CD4-positive, alpha-beta T cell treated with Interleukin-15 for 4 hours (primary cell): ENCODE results near the gene ARHGEF3.

Experiments used
- DNase-seq: peaks from one replicate; pipeline ENCODE4 v3.0.0-alpha.2; 2020; ENCODE audit warnings: low spot score

The ARHGEF3 gene, protein sequence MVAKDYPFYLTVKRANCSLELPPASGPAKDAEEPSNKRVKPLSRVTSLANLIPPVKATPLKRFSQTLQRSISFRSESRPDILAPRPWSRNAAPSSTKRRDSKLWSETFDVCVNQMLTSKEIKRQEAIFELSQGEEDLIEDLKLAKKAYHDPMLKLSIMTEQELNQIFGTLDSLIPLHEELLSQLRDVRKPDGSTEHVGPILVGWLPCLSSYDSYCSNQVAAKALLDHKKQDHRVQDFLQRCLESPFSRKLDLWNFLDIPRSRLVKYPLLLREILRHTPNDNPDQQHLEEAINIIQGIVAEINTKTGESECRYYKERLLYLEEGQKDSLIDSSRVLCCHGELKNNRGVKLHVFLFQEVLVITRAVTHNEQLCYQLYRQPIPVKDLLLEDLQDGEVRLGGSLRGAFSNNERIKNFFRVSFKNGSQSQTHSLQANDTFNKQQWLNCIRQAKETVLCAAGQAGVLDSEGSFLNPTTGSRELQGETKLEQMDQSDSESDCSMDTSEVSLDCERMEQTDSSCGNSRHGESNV

DNA sequence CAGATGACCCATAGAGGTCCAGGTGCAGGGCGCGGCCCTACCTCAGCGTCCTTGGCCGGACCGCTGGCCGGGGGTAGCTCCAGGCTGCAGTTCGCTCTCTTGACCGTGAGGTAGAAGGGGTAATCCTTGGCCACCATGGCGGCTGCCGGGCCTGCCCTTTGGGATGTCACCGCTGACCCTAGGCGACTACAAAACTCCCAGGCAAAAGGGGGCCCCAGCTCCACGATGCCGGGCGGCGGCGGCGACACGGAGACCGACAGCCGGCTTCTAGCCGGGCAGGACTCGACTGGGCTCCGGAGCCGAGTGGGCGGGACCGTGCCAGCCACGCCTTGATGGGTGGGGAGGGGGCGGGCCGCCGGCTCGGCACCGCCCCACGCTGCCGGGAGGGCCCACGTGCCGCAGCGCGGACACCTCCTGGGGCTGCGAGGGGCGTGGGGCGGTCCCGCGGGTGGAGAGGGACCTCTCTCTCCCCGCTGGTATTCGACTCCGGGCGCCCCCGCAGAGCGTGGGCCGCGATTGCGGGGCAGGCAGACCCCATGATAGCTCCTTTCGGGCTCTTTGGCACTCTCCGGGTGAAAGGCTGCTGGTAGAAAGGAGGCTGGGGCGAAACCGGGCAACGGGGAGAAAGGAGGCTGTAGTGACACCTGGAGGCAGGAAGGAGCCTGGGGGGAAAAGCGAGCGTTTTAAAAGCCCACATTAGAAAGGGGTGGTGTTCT, at the start of gene ARHGEF3:
TSS of gene ARHGEF3 (minus strand) at position 288 of the 716 bp plus-strand sequence. CDS start at position 137, 151 bp downstream.
- DNase-seq = peak; percentile 89

DNA sequence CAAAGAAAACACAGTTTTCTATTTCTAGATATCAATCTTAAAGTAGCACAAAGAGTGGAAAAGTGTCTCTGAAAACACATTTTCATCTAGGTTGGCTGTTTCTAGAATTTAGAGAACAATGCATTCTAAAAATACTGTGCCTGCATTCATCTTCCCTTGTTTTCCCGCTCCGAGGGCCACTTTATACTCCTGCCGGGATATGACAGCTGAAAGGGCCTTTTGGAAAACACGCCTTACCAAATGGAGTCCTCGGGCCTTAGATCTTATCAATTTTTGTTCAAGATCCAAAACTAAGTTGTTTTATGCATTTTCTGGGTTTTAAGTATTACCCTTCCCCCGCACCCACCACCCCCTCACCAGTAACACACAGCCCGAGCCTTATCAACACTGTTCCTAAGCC, 47.9 kb upstream of the ARHGEF3 start:
- no peak for DNase-seq

DNA sequence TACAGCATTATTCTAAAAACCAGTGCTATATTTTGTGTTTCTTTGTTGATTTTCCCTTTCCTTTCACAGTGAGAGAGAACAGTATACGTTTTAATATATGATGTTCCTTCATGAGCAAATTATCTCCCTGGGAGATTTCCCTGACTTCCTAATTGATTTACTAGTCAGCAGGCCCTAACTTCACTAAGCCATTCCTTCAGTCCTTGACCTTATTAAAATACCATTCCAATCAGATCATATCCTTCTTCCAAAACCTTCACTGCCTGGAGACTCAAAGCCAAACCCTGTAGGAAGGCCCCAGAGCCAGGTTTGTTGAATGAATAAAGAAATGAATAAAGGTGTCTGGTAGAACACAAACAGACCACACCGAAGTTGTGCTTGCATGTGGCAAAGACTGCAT, 43.8 kb upstream of the ARHGEF3 start:
- no peak for DNase-seq

DNA sequence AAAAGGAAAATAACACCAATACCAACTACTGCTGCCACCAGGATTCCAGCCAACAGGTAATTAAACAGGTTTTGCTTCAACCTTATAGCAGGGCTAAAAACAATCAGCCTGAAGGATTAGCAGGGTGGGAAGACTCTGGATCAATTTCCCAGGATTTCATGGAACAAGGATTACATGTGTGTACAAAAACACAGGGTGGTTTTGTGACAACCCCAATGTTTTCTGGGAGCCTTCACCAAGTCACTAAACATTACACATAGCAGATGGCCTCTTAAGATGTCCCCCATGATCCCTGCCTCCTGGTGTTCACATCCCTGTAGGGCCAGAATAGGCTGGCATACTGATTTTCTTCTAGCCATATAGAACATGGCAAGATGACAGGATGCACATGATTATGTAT, 42.8 kb upstream of the ARHGEF3 start:
- no peak for DNase-seq

DNA sequence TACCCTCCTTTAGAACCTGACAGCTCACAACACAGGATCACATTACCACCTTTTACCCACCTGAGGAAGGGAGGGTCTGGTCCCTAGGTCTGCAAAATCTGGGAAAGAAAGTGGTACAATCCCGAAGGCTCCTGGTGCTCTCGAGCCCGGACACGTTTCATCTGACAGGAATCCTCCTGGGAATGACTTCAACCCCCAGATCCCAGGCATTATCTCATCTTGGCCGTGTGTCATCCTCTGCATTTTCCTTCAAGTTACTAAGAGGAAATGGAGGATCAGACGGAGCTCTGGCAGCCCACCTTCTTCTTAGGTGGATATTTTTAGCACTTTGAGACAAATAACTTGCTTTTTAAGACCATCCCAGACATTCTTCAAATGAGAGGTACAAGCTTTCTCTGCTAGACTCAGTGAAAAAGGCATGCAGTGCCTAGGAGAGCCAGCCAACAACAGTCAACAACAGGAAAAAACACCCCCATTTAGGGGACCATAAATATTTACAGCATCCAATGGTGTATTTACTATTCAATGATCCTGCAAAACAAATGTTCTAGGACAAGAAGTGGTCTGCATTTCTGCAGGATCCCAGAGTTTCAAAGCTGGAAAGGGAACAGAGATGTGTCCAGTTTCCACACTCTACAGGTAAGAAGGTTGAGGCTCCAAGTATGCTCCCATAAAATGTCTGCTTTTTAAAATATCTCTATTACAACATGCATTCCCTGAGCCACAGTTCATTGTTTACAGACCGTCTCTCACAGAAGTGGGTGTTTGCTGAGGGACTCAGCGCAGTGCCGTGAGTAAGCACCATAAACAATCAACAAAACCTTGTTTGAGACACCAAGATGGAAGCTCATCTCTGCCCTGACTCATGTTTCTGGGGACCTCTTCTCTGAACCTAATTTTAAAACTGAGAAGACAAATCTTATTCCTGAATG, 38.3 kb upstream of the ARHGEF3 start:
- DNase-seq = no peak

DNA sequence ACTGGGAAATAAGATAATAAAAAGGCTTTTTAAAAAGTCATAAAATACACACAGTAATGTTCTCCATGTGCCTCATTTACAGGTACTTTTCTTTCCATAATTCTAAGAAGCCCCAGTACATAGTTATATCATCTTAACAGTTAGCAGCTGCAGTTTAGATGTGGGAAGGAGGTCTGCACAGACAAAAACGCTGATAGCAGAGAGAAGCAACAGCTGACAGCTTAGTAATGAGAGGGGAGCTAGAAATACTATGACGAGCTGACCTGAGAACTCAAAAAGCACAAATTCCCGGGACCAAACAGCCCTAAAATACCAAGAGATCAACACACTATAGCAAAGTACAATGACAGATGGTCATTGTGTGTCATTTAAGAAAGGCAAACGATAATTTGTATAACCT, 36.7 kb upstream of the ARHGEF3 start:
- DNase-seq = no peak

DNA sequence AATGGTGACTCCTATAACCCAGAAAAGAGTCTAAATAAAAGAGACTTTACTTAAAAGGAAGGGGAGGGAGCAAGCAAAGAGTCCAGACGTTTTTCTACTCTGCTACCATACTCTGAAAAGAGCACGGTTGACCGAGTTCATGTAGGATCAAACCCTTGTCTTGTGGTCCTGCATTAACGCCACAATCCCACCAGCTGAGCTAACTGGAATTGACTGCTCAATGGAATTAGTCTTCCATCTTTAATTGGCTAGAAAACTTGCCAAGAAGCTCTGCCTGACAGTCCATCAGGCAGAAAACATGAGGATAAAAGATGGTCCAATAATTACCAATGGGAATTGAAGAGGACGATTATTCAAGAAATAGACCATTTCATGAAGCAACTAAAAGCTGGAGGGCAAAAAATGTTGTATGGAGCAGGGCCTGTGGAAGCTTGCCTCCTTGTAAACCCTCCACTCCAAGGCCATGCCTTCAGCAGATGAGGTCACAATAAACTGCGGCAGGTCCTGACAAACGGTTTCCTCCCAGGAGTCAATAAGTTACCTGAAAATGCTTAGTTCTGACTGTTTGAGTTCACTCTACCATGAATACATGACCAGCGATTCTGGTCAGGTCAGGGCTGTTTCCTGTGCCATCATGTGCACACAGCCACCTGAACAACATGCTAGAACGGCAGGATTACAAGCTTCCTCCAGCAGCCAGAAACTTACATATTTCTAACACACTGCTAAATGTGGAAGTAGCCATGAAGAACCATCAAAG, 35.6 kb upstream of the ARHGEF3 start:
- DNase-seq = no peak

DNA sequence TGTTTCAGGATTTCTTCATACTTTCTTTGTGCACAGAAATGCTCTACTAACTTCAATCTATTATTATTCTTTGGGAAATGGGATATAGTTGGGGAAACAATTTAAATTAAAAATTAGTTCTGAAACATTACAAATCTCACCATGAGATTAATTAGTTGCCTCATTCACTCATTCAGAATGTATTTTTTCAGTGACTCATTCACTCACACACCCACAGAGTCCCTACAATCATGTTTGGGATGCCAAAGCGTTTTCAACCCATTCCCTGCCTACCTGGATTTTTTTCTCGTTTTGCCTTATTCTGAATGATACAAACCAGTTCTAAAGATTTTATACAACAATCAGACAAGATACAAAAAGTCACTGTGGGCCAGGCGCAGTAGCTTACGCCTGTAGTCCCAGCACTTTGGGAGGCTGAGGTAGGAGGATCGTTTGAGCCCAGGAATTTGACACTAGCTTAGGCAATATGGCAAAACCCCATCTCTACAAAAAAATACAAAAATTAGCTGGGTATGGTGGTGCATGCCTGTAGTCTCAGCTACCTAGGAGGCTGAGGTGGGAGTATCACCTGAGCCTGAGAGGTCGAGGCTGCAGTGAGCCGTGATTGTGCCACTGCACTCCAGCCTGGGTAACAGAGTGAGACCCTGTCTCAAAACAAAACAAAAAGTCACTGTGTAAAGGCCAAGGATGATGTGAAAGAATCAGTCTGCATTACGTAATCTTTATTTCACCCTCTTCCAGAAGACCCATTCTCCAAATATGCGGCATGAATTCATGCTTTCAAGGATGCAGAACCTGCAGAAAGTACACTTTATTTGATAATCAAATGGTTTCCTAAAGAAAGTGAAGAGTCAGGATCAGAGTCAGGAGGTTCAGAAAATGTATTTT, 34.8 kb upstream of the ARHGEF3 start:
- no peak for DNase-seq

DNA sequence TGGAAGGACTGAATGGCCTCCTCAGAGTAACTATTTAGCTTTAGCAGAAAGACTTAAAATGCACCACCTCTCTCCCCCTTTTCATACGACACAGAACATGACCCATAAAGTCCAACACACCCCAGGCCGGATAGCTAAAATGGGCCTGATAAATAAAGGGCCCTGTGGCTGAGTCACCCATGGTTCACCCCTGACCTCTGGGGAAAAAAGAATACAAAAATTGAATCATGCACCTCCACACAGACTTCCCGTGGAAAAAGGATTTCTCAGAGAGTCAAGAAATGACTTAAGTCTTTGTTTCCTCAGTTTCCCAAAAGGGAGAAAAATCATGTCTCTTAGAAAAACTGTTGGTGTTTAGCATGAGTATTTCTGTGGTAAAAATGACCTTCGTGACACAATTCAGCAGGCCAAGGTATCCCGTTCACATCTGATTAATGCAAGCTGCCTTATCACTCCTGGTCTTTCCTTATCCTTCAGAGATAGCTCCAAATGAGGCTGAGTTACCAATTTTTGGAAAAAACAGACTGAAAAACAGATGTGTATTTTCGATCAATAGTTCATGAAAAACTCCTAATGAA, 34.0 kb upstream of the ARHGEF3 start:
- no peak for DNase-seq

DNA sequence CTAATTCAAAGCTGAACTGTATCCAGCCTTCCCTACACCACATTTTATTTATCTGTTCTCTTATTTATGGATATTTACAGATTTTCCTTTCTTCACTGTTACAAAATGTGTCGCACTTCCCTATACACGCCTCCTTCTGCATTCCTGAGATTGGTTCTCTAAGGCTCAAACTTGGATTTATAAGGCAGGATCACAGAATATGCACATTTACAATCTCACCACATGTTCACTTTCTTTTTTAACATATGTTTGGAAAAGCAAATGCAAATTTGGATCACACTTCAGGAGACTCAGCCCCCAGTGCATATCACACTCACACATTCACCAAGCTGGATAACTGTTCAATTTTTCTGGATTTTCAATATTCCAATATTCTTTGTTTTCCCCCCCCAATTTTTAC, 31.8 kb upstream of the ARHGEF3 start:
- no peak for DNase-seq

DNA sequence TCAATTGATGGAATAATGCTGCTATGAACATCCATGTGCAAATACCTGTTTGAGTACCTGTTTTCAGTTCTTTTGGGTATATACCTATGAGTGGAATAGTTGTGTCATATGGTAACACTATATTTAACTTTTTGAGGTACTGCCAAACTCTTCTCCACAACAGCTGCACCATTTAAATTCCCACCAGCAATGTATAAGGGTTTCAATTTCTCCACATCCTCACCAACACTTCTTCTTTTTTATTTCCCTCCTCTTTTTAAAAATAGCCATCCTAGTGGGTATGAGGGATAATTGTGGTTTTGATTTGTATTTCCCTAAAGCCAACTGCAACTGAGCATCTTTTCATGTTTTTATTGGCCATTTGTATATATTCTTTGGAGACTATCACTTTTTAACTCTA, 31.3 kb upstream of the ARHGEF3 start:
- no peak for DNase-seq

DNA sequence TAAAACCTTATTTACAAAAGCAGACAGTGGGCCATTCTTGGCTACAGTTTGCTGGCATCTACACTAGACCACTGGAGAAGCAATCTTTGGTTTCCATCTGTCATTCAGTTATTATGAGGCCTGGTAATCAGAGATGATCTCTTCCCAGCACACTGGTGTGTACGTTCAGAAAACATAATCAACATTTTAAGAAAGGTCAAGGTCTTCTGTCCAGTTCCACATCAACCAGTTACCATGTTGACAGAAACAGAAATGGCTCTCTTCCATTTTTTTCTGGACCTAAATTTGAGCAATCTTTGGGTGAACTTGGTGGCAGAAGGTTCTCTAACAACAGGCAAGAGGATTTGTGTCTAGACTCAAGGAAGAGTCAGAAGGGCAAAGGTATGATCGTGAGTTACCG, 29.8 kb upstream of the ARHGEF3 start:
- no peak for DNase-seq

DNA sequence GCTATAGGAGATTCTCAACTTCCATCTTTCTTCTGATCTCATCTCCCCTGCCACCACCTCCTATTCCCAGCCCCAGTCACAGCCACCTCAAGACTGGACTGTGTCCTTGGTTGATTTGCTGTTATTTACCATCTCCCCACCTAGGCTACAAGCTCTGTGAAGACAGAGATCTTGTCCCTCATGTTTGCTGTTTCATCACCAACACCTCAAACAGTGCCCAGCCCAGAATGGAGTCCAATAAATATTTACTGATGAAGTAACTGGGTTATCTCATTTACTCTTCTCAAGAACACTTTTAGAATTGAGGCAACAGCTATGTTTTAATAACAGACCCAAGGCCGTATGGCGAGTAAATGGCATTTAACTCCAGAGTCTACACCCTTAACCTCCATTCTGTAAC, 29.1 kb upstream of the ARHGEF3 start:
- no peak for DNase-seq

DNA sequence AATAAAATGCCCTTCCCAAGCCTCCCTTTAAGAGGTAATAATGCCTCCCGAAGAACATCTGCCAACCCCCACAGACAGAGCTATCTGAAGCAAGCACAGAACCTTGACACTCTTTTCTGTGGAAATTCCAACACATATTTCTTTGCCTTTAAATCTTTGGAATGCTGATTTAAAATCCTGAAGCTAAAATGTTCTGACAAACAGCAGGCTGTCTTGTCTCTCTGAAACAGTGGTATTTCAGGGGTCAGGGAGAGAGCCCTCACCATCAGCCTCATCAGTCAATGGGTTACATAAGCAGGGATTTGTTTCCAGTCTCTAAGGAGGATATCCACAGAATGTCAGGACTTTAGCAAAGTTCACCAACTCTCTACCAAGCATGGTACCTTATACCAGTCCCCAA, 27.8 kb upstream of the ARHGEF3 start:
- DNase-seq = no peak

DNA sequence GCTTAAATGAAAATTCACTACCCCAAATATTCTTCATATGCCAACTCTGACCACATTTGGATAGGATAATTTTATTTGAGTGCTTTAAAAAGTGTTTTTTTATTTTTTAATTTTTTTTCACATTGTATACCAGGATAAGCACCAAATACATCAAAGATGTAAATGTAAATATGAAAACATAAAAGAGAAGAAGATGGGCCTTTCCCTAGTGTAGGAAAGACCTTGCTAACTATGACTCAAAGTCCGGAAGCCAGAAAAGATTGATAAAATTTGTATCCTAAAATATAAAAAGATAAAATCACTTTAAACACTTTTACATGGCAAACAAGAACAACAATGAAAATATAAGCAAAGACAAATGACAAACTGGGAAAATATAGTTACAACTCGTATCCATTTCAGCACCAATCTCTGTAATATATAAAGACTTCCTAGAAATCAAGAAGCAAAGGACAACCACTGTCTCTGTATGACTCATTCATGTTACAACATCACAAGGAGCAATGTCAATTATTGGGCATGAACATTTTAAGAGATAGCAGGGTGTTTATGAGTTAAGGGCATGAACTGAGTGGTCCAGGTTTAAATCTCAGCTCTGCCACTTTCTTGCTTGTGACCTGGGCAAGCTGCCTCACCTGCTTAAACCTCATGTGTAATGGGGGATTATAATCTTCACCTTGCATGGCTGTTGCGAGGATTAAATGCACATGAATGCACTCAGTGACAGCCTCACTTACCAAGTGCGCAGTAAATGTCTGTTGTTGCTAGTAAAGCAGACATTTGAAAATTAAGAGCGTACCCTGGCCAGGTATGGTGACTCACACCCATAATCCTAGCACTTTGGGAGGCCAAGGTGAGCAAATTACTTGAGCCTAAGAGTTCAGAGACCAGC, 25.3 kb upstream of the ARHGEF3 start:
- peak; percentile 23 for DNase-seq

DNA sequence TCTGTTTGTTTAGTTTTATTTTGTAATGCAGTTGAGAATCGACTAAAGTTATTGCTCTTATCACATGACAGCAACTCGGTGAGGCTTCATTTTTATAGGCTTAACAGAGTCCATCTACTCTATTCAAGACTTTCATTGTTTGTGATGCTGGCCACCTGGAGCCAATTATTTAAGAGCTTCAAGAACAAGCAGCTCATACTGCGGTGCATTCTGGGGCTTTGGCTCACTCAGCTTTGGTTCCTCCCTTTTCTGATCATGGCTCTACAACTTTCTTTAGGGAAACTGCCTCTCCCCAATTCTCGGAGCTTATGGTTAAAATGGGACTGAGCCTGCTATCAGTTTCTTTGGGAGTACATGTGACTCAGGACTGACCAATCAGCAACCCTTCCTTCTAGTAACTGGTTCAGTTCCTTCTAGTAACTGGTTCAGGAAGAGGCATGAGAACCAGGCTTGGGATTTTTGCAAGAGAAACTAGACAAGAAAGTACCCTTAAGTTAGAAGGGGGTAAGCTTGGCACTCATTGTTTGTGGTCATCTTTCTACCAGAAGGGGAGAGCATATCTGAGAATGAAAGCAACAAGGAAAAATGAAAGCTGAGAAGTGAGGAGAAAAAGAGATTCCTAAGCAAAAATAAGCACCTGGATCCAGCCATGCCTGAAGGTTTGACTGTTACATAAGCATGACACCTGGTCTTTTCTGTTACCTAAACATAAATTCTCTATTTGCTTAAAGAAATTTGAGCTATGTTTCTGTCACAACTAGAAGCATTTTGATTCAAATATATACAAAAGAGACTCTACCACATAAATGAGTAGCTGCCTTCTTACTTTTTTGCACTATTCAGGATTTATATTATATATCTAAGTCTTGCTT, 24.1 kb upstream of the ARHGEF3 start:
- DNase-seq = no peak

DNA sequence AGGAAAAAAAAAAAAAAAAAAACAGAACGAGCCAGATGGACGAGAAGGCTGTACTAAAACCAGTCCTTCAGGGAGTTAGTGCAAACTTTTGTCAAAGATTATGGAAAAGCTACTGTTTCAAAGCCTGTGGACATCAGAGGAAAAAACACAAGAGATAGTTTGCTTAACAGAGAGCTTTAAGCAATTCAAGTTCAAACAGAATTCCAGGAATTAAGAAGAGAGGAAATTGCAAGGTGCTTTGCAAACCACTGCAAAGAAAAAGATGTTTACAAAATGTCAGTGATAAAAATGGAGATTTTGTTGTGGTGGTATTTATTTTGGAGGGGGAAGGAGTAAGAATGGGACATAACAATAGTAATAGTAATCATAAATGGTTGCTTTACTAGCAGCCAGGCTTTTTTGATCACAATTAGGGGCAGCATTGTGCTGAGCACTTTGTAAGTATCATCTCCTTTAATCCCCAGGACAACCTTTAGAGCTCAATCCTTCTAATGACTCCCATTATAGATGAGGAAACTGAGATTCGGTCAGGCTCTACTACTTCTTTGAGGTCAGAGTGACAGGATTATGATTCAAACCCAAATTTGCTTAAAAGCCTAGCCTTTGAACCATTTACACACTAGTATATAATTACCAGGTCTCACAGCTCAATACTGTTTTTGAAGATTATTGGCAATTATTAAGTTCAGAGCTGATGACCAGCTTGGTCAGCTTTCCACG, 22.4 kb upstream of the ARHGEF3 start:
- DNase-seq = no peak
